ENCODE results near the gene RPL37A. TPM values are rescaled to one million over a fixed set of nuclear protein-coding genes. Genes with fewer than 3 reads are reported as not detected.
"Not testable (repeated sequence)": the region's sequence is repeated elsewhere in the genome, so short reads cannot be mapped to it uniquely, and the experiment has no call there.

Gene RPL37A
- total and polyA plus RNA-seq, 9 of the 15 experiments (the other 6 are each of a cell fraction or from before 2014, with no cell fraction given), result 1,938 to 3,349 (median 2,436) TPM

DNA sequence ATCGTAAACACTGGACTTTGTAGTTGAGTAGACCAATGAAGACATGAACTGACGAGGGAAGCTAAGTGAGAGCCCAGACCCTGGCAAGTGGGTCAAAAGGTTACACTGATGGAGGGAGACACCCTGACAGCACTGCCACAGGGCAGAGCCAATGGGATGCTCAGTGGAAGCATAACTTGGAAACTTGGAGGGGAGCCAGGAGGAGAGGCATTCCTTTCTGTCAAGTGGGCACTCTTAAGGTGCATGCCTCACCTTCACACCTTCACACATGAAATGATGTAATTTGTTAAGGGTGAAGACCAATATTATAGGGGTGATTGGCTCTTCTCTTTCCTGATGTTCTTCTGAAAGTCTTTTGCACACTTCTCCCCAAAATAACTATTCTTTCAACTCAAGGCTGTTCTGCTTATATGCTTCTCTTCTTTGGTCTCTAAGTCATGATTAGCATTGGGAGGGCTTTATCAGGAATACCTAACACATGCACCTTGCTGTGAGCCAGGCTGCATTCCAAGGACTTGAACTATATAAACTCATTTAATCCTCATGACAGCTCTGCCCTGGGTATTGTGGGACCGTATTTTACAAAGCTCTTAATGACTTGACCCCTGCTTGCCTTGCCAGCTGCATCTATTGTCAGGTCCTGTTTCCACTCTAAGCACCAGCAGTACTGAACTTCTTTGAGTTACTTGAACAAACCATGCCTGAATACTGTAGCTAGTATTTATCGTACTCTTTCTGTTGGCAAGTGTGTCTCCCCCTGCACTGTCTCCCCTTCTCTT is 19.0 kb downstream of the RPL37A start (continued):
- TF ChIP-seq, protein P1, sequence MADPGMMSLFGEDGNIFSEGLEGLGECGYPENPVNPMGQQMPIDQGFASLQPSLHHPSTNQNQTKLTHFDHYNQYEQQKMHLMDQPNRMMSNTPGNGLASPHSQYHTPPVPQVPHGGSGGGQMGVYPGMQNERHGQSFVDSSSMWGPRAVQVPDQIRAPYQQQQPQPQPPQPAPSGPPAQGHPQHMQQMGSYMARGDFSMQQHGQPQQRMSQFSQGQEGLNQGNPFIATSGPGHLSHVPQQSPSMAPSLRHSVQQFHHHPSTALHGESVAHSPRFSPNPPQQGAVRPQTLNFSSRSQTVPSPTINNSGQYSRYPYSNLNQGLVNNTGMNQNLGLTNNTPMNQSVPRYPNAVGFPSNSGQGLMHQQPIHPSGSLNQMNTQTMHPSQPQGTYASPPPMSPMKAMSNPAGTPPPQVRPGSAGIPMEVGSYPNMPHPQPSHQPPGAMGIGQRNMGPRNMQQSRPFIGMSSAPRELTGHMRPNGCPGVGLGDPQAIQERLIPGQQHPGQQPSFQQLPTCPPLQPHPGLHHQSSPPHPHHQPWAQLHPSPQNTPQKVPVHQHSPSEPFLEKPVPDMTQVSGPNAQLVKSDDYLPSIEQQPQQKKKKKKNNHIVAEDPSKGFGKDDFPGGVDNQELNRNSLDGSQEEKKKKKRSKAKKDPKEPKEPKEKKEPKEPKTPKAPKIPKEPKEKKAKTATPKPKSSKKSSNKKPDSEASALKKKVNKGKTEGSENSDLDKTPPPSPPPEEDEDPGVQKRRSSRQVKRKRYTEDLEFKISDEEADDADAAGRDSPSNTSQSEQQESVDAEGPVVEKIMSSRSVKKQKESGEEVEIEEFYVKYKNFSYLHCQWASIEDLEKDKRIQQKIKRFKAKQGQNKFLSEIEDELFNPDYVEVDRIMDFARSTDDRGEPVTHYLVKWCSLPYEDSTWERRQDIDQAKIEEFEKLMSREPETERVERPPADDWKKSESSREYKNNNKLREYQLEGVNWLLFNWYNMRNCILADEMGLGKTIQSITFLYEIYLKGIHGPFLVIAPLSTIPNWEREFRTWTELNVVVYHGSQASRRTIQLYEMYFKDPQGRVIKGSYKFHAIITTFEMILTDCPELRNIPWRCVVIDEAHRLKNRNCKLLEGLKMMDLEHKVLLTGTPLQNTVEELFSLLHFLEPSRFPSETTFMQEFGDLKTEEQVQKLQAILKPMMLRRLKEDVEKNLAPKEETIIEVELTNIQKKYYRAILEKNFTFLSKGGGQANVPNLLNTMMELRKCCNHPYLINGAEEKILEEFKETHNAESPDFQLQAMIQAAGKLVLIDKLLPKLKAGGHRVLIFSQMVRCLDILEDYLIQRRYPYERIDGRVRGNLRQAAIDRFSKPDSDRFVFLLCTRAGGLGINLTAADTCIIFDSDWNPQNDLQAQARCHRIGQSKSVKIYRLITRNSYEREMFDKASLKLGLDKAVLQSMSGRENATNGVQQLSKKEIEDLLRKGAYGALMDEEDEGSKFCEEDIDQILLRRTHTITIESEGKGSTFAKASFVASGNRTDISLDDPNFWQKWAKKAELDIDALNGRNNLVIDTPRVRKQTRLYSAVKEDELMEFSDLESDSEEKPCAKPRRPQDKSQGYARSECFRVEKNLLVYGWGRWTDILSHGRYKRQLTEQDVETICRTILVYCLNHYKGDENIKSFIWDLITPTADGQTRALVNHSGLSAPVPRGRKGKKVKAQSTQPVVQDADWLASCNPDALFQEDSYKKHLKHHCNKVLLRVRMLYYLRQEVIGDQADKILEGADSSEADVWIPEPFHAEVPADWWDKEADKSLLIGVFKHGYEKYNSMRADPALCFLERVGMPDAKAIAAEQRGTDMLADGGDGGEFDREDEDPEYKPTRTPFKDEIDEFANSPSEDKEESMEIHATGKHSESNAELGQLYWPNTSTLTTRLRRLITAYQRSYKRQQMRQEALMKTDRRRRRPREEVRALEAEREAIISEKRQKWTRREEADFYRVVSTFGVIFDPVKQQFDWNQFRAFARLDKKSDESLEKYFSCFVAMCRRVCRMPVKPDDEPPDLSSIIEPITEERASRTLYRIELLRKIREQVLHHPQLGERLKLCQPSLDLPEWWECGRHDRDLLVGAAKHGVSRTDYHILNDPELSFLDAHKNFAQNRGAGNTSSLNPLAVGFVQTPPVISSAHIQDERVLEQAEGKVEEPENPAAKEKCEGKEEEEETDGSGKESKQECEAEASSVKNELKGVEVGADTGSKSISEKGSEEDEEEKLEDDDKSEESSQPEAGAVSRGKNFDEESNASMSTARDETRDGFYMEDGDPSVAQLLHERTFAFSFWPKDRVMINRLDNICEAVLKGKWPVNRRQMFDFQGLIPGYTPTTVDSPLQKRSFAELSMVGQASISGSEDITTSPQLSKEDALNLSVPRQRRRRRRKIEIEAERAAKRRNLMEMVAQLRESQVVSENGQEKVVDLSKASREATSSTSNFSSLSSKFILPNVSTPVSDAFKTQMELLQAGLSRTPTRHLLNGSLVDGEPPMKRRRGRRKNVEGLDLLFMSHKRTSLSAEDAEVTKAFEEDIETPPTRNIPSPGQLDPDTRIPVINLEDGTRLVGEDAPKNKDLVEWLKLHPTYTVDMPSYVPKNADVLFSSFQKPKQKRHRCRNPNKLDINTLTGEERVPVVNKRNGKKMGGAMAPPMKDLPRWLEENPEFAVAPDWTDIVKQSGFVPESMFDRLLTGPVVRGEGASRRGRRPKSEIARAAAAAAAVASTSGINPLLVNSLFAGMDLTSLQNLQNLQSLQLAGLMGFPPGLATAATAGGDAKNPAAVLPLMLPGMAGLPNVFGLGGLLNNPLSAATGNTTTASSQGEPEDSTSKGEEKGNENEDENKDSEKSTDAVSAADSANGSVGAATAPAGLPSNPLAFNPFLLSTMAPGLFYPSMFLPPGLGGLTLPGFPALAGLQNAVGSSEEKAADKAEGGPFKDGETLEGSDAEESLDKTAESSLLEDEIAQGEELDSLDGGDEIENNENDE (IDR thresholded peaks at IDR 0.05; ENCODE audit: low read depth, low read length), result no peak
- TF ChIP-seq, protein P2, sequence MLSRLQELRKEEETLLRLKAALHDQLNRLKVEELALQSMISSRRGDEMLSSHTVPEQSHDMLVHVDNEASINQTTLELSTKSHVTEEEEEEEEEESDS (CRISPR knock-in tag; IDR thresholded peaks at IDR 0.05), result no peak
- no peak for TF ChIP-seq ADNP (tag; IDR thresholded peaks at IDR 0.05)
- no peak for TF ChIP-seq ZNF121 (CRISPR knock-in tag; conservative IDR thresholded peaks at IDR 0.05)
- TF ChIP-seq TOE1 (IDR thresholded peaks at IDR 0.05; ENCODE audit: borderline replicate concordance), result no peak
- no peak for TF ChIP-seq TOE1 (CRISPR knock-in tag; IDR thresholded peaks at IDR 0.05; ENCODE audit: borderline replicate concordance, low read depth)
- no peak for TF ChIP-seq RUNX1 (IDR thresholded peaks at IDR 0.05; ENCODE audit: low read depth)

DNA sequence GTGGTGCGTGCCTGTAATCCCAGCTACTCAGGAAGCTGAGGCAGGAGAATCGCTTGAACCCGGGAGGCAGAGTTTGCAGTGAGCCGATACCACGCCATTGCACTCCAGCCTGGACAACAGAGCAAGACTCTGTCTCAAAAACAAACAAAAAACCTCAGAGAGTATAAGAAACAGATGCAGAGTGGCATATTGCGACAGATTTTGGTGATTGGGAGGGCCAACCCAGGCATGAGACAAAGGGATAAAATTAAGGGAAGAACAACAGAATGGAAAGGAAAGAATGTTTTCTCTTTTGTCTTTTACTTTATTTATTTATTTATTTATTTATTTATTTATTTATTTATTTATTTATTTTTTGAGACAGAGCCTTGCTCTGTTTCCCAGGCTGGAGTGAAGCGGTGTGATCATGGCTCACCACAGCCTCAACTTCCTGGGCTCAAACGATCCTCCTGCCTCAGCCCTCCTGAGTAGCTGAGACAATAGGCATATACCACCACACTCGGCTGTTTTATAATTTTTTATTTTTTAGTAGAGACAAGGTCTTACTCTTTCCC is 20.0 kb downstream of the RPL37A start:
- in situ Hi-C loops (cut with MboI), result loop anchor here (5.0 kb wide), 1 partner anchor 149 kb away; no protein-coding TSS in a partner anchor
- DNase-seq (ENCODE audit: extremely low read depth in 1 of 4, low spot score in 3 of 4); H3K9me3 ChIP-seq (replicated peaks; ENCODE audit: control insufficient read depth, insufficient read depth, low read depth, low read length); FAIRE-seq; H4K20me1 ChIP-seq (replicated peaks; ENCODE audit: control insufficient read depth, insufficient read depth, low read length); H3K4me1 ChIP-seq (replicated peaks in 1 of 2; ENCODE audit: control insufficient read depth in 2 of 2, insufficient read depth in 2 of 2, low read length in 2 of 2); H3K4me3 ChIP-seq; BruUV-seq (replicated peaks); ATAC-seq; H3K9me1 ChIP-seq (ENCODE audit: control insufficient read depth, insufficient read depth, low read length); H3K79me2 ChIP-seq (ENCODE audit: control insufficient read depth, insufficient read depth, low read length); H3K9ac ChIP-seq (ENCODE audit: insufficient read depth in 1 of 2, low read depth in 2 of 2, low read length in 2 of 2); H3K27ac ChIP-seq (ENCODE audit: extremely low read depth, low read depth, low read length); H3K4me2 ChIP-seq (ENCODE audit: insufficient read depth, low read length); H3K27me3 ChIP-seq (ENCODE audit: control insufficient read depth in 2 of 2, insufficient read depth in 2 of 2, low read length in 2 of 2); H2AFZ ChIP-seq (ENCODE audit: low read depth, low read length); H3K36me3 ChIP-seq (ENCODE audit: control insufficient read depth, insufficient read depth, low read length): not testable (repeated sequence)
- 41% methylated on average over 5 of the region's 9 CpGs for WGBS (ENCODE audit: insufficient coverage, low coverage, missing lambda C conversion rate)
- intact Hi-C loops (cut with micrococcal nuclease), result loop anchor here (1.0 to 5.0 kb wide), 2 partner anchors 148 to 296 kb away; no protein-coding TSS in a partner anchor
- POLR2A ChIA-PET, result interaction anchor here (1.6 to 3.0 kb wide), 2 partner anchors 12 to 20 kb away, joined by 4 to 11 read pairs; partner anchors contain the start of gene RPL37A
- CTCF ChIA-PET (ENCODE audit: low intra/inter-chr PET ratio), result interaction anchor here (0.8 to 4.5 kb wide), 2 partner anchors 146 to 148 kb away, joined by 3 to 21 read pairs; no protein-coding TSS in a partner anchor
